GM12891 (cell line): Measurements from ENCODE around the gene CROCC2.

Experiments used
- POLR2A ChIP-seq: IDR thresholded peaks from 2 replicates; pipeline ENCODE4 v1.6.1; 2011; ENCODE audit warnings: low read depth, low read length, control low read depth
- POLR2AphosphoS5 ChIP-seq: IDR thresholded peaks from 2 replicates; pipeline ENCODE4 v1.6.1; 2011; ENCODE audit warnings: low read depth, low read length, control low read depth
- SPI1 ChIP-seq: IDR thresholded peaks from 2 replicates; pipeline ENCODE4 v1.6.1; 2011; ENCODE audit warnings: low read depth, low read length, control low read depth
- TAF1 ChIP-seq: IDR thresholded peaks from 2 replicates; pipeline ENCODE4 v1.6.1; 2011; ENCODE audit warnings: low read depth, low read length, control low read depth

- TF ChIP-seq POLR2A, result no peak
- TF ChIP-seq POLR2AphosphoS5, result no peak
- no peak for TF ChIP-seq TAF1
- TF ChIP-seq SPI1, result no peak
These were observed 53.8 kb downstream of the CROCC2 start for GRCh38 chr2:240959941-240960308.
